GM18507 (cell line): ENCODE results near the gene SIM2.

Source experiments
- DNase-seq: peaks from one replicate; pipeline ENCODE4 v3.0.0; 2011; ENCODE audit warnings: low read depth; ENCODE audit not compliant: insufficient read length; ENCODE audit errors: extremely low spot score
- FAIRE-seq: peaks from 2 replicates; lab custom pipeline; 2011; peaks lifted over from hg19 to GRCh38; lab: Jason Lieb, UNC

SIM2 gene

DNA sequence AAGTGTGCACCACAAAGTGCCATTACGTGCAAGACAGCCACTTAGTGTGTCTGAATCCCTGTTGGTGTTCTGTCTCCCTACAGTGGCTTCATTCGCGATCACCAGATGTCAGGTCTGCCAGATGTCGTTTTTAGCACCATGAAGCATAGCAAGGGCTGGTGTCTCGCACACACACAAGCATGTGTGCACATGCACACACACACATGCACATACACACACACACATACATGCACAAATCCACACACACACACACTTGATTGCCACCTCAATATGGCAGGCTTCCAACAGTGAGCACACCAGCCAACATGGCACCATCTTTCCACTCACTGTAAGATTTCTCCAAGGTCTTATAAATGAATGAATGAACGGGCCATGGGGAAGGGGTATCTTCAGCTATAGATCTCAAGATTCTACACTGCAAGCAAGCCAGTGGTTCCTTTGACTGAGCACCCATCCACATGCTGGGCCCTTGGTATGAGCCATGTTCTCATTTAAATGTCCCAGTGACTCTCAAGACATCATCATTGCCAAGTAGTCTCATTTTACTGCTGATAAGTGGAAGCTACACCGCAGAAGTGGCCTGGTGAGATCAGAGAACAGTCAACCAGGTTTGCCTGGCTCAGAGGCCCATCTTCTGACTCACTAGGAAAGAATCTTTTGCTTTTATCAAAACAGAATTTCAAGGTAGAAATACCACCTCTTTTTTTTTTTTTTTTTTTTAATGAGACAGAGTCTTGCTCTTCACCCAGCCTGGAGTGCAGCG is 84.9 kb downstream of the SIM2 start:
- FAIRE-seq (no peak), DNase-seq (no peak)

DNA sequence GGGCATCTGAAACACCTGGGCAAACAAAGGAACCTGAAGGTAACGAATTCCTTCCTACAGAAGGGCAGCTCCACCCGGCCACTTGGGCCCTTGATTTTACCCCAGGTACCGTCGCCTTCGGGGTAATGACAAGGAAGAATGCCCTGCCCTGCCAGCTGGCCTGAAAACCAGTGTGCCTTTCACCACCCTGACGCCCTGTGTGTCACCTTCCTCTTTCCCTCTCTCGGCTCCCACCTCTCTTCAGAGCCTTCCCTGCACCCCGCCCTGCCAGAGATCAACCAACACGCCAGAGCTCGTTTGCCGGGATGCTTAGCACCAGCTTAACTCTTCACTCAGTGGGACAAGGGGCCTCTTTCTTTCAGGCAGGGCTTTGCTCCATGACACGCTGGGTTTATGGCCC is 86.0 kb downstream of the SIM2 start:
- FAIRE-seq (no peak), DNase-seq (no peak)

DNA sequence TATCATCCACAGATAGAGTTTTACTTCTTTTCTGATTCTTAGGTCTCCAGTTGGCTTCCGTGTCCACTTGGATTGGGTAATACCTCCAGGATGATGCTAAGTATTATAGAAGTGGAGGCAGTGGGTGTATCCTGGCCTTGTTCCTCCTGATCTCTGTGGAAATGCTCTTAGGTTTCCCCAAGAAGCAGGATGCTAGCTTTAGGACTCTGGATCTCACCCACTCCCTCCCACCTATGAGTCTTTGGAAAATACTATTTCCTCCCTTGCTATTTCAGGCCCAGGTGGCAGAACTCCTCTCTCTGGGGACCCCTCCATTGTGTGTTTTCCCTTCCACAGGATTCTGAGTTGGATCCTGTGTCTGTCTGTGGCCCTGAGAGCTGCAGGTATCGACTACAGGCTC is 86.7 kb downstream of the SIM2 start:
- no peak for FAIRE-seq
- DNase-seq = no peak

DNA sequence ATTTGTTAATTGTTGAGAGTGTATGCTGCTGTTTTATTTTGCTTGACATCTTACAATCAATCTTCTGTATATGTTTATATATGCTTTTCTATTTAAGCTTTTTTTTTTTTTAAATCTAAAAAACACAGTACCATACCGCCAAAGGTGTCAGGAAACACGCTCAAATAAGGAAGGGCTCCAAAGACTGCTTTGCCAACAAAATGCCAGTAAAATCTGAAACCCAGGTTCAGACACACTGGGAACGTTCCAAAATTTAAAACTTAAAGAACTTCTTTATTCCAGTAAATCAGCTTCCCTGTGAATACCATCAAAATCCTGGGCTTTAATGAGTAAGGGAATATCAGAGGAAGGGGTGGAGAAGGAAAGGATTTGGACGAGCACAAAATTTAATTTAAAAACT is 87.3 kb downstream of the SIM2 start:
- DNase-seq (no peak), FAIRE-seq (no peak)

DNA sequence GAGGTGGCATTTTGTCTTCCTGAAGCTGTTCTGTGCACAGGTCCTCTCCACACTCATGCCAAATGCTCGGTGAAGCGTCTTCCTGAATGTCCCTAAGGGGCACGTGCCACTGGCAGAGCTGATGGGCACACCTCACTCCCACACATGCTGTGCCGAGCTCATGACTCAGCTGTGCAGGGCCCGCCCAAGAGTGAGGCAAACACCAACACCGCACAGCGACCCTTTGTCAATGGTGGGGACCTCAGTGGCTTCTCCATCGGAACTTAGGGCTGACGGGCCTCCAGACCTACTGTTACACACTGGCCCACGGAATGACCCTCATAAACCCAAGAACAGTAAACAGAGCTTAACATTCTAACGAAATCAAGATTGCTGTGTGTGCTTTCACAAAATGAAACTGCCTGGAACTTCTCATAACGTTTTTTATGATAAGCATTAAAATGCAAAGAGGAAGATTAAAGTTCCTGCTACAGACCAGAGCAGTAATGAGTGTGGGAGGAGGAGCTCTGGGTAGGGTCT is 89.3 kb downstream of the SIM2 start:
- FAIRE-seq = no peak
- no peak for DNase-seq

DNA sequence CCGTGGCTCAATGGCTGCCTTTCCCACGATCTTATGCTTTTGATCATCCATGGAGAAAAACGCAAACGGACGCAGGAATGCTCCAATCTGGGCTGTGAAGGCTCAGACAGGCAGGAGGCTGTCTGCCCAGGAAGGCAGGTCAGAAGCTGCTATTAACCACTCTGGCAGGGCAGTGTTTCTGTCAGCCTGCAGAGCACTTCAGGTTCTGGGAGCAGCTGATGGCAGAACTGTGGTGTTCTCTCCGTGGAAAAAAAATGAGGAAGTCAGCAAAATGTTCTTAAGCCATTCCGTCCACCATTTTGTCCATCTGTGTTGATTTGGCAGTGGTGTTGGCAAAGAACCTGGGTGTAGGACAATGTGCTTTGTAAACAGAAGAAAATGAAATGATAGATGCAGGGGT is 91.7 kb downstream of the SIM2 start:
- no peak for DNase-seq
- FAIRE-seq = no peak

DNA sequence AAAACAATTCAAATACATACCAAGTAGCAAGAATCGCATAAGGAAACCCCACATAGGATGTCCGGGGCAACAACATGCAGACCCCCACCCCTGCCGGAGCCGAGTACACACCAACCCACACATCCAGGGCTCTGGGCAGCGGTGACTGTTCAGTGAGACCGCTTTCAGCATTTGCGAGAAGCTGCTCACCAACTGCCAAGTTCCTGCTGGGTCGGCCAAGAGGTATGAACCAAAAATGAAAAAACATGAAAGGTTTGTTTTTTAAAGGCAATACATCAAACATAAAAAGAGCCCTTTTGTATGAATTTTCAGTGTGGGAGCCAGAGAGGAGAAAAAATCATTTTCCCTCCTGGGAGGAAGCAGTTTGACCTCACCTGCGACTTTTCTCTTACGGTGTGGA is 92.3 kb downstream of the SIM2 start:
- FAIRE-seq = no peak
- DNase-seq = no peak

DNA sequence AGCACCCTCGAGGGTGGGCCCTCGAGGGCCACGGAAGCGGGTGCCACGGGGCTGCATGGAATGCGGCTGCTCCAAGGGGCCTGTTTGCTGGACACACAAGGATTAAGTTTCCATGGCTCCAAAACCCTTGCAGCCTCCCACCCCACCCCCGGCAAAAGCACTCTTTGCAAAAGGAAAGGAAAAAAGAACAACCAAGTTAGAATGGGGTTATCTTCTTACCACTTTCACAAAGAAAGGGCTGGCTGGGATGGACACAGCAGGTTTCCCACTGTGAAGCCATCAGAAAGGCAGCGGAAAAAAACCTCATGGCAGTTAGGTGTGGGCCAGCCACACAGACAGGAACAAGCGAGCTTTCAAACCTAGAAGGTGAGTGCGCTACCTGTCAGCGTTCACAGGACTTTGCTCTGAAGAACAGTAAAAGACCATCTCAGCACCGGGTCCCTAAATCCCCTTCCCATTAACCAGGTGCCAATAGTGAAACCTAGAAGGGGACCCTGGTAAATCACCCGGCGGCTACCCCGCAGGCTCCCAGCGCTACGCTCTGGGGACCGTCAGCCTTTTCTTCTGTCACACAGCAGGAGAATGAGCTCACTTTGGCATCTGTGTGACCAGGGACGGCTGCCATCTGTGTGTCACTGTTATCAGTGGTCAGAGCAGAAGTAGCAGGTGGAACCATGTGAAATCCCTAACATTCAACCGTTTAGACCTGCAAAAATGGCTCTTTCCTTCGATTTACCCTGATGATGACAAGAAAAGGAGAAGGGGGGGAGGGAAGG is 93.0 kb downstream of the SIM2 start:
- no peak for FAIRE-seq
- no peak for DNase-seq

DNA sequence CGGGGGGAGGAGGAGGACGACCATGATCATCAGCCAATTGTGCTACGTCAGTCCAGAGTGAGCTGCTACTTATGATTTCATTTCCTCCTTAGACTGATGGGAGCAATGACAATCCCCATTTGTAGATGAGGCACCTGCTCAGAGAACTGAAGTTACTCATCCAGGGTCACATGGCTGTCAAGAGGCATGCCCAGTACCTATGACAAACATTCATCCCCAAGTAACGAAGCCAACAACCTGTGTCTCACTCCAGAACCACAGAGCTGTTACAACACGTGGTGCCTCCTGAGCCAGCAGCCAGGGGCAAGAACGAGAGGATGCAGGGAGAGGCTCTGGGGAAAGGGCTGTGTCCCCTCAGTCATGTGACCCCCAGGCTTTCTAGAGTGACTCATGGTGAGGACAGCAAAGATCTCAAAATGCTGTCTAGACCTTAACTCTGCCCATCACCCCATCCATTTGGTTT is 93.6 kb downstream of the SIM2 start:
- FAIRE-seq (no peak), DNase-seq (no peak)

DNA sequence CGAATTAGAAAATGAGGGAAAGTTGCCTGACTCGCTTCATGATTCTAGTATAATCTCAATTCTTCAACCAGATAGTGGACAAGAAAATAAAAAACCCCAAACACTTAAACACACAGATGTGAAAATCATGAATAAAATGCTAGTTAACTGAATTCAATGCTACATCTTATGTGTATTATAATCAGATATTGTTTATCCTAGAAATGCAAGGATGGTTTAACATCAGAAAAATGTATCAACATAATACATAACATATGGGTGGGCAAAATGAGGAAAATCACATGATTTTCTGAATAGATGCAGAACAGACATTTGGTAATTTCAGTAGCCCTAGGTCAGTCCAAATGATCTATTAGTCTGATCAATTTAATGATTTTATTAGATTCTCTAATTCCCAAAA is 97.2 kb downstream of the SIM2 start:
- FAIRE-seq = no peak
- no peak for DNase-seq

DNA sequence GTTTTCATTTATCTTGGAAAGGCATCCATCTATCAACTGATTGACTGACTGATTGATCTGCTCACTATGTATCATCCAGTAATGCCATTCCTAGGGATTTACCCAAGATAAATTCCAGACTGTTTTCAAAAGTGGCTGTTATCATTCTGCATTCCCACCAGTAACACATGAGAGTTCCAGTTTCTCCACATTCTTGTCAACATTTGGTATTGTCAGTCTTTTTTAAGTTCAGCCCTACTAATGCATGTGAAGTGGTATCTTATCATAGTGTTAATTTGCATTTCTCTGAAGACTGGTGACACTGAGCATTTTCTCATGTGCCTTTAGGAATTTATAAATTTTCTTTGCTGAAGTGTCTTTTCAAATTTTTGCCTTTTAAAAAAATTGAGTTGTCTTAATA is 99.6 kb downstream of the SIM2 start:
- DNase-seq (no peak), FAIRE-seq (no peak)
